IMR-90 (cell line): ENCODE results near the gene COTL1.

Experiments used
- BHLHE40 ChIP-seq: fragments of 150-350 bp; IDR thresholded peaks from 2 replicates; pipeline ENCODE4 v1.6.1; 2016; ENCODE audit warnings: mild to moderate bottlenecking, low read depth, low read length
- CEBPB ChIP-seq: IDR thresholded peaks from 2 replicates; pipeline ENCODE4 v1.6.1; 2012; ENCODE audit warnings: low read depth, low read length, improper control_type of control experiment
- MAFK ChIP-seq: IDR thresholded peaks from 2 replicates; pipeline ENCODE4 v1.6.1; 2012; ENCODE audit warnings: low read depth, low read length, improper control_type of control experiment
- MAZ ChIP-seq: IDR thresholded peaks from 2 replicates; pipeline ENCODE4 v1.6.1; 2012; ENCODE audit warnings: low read depth, mild to moderate bottlenecking, low read length, improper control_type of control experiment, moderate library complexity, borderline replicate concordance
- MXI1 ChIP-seq: IDR thresholded peaks from 2 replicates; pipeline ENCODE4 v1.6.1; 2012; ENCODE audit warnings: low read depth, mild to moderate bottlenecking, low read length, moderate library complexity, borderline replicate concordance
- POLR2A ChIP-seq: IDR thresholded peaks from 2 replicates; pipeline ENCODE4 v1.6.1; 2012; ENCODE audit warnings: mild to moderate bottlenecking, low read depth, low read length
- RAD21 ChIP-seq: IDR thresholded peaks from 2 replicates; pipeline ENCODE4 v1.6.1; 2012; ENCODE audit warnings: low read length, improper control_type of control experiment
- RCOR1 ChIP-seq: IDR thresholded peaks from 2 replicates; pipeline ENCODE4 v1.6.1; 2012; ENCODE audit warnings: mild to moderate bottlenecking, low read length, improper control_type of control experiment; ENCODE audit not compliant: insufficient replicate concordance
- RFX5 ChIP-seq: IDR thresholded peaks from 2 replicates; pipeline ENCODE4 v1.8.0; 2012; ENCODE audit warnings: low read depth, mild to moderate bottlenecking, low read length, moderate library complexity
- SMC3 ChIP-seq: fragments of 150-350 bp; IDR thresholded peaks from 2 replicates; pipeline ENCODE4 v1.6.1; 2016; ENCODE audit warnings: low read depth, mild to moderate bottlenecking, antibody characterized with exemption, low read length, moderate library complexity
- TF ChIP-seq, protein P1 (sequence below): conservative IDR thresholded peaks from 2 replicates; pipeline ENCODE4 v1.5.1; 2012; ENCODE audit warnings: mild to moderate bottlenecking, low read depth, low read length, improper control_type of control experiment
- TF ChIP-seq, protein P2 (sequence below): fragments of 150-350 bp; IDR thresholded peaks from 2 replicates; pipeline ENCODE4 v1.6.1; 2017; ENCODE audit warnings: mild to moderate bottlenecking, antibody characterized with exemption, low read length, low read depth

DNA sequence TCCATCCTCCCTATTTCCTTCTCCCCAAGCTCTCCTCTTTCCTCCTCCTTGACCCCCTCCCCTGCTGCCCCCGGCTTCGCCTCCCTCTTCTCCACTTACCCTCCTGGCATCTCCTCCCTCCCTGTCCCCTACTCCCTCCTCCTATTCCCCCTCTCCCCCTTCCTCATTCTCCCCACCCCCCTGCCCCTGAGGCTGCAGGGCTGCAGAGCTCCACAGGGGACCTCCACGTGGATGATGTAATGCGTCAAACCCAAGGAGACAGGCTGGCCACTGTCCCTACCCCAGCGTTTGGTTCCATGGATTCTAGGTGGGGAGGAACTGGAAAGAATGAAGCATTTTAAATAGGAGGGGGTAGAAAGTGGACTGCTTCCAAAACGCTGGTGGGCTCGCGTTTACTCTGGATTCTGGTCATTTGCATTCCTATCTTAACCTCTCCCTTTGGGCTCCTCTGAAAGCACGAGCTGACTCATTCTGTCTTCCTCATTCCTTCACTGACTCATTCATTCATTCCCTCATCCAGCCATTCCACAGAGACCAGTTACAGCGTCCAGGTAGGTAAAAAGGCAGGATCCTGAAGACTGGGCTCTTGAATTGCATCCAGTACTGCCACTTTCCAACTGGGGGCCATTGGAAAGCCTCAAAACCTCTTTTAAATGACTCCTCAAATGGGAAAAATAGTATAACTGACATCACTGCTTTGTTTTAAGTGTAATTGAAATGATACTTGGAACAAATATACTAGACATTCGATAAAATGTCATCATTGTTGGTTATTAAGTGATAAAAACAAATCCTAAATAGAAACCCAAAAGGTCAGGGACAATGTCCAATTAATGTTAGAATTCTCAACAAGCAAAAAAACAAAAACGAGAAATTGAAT is 943 bp upstream of the COTL1 start:
- TF ChIP-seq, protein P1, sequence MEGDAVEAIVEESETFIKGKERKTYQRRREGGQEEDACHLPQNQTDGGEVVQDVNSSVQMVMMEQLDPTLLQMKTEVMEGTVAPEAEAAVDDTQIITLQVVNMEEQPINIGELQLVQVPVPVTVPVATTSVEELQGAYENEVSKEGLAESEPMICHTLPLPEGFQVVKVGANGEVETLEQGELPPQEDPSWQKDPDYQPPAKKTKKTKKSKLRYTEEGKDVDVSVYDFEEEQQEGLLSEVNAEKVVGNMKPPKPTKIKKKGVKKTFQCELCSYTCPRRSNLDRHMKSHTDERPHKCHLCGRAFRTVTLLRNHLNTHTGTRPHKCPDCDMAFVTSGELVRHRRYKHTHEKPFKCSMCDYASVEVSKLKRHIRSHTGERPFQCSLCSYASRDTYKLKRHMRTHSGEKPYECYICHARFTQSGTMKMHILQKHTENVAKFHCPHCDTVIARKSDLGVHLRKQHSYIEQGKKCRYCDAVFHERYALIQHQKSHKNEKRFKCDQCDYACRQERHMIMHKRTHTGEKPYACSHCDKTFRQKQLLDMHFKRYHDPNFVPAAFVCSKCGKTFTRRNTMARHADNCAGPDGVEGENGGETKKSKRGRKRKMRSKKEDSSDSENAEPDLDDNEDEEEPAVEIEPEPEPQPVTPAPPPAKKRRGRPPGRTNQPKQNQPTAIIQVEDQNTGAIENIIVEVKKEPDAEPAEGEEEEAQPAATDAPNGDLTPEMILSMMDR, result 0 out of 2 replicates have a peak, but pooled peaks have one; percentile 5
- no peak for TF ChIP-seq RCOR1
- TF ChIP-seq BHLHE40, result peak; percentile 79
- TF ChIP-seq, protein P2, sequence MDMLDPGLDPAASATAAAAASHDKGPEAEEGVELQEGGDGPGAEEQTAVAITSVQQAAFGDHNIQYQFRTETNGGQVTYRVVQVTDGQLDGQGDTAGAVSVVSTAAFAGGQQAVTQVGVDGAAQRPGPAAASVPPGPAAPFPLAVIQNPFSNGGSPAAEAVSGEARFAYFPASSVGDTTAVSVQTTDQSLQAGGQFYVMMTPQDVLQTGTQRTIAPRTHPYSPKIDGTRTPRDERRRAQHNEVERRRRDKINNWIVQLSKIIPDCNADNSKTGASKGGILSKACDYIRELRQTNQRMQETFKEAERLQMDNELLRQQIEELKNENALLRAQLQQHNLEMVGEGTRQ, result no peak
- TF ChIP-seq POLR2A, result no peak
- TF ChIP-seq RAD21, result no peak
- TF ChIP-seq CEBPB, result peak; percentile 60; the same call in 1 of the 2 replicates
- no peak for TF ChIP-seq MAFK
- TF ChIP-seq RFX5, result no peak
- TF ChIP-seq MAZ, result no peak
- peak; percentile 13; the same call in 1 of the 2 replicates for TF ChIP-seq SMC3
- peak; percentile 67; the same call in 1 of the 2 replicates for TF ChIP-seq MXI1
